Activated T-cell treated with anti-CD3 and anti-CD28 coated beads for 4 hours (primary cell): Measurements from ENCODE around the gene CHKA.

ENCODE experiments used
- DNase-seq: peaks from one replicate; pipeline ENCODE4 v3.0.0-alpha.2; 2020

The CHKA gene

GRCh38 chr11:68142441-68143309 lies 21.5 kb upstream of the CHKA start:
- DNase-seq, result no peak

DNA sequence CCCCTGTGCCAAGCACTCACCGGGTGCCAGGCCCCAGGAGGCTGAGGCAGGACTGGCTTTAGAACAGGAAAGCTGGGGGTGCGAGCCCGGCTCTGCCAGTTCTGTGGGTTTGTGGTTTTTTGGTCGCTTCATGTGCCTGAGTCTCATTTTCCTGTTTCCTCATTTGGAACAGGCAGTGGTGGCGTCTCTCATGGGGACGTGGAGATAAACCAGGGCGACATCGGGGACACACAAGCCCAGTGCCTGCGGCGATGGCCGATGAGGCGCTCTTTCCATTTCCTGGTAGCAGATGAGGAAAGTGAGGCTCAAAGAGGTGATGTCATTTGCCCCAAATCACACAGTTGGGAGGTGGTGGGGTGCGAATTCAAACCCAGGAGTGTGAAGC lies 20.8 kb upstream of the CHKA start:
- DNase-seq, result peak; percentile 33

DNA sequence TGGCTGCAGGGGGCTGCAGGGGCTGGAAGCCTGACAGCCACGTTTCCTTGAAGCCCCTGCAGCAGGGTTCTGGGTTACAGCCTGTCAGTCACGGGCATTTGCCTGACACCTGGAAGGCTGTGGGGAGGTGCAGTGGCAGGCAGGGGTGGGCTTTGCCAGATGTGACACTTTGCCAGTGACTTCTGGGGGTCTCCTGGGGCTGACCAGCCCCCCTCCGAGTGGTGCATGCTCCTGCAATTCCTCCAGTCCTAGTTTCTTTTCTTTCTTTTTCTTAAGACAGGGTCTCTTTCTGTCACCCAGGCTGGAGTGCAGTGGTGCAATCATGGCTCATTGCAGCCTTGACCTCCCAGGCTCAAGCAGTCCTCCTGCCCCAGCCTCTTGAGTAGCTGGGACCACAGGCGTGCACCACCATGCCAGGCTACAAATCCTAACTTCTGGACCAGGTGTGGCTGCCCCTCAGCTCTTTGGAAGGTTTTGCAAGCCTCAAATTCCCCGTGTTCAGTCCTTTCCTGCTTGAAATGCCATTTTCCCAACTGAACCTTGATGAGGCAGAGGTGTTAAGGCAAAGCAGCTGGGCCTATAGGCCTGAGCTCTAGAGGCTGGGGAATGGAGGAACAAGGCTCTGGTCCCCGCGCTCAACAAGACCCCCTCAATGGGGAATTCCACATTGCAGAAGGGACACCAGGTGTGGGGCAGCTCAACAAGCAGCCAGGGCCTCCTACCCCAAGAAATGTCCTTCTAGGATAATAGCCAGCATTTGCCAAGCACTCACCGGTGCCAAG lies 20.2 kb upstream of the CHKA start:
- DNase-seq, result no peak

GRCh38 chr11:68140496-68141245 lies 19.5 kb upstream of the CHKA start:
- DNase-seq, result no peak

- no peak for DNase-seq
Observed at GRCh38 chr11:68138237-68138636, 17.0 kb upstream of the CHKA start.

- no peak for DNase-seq
Observed at GRCh38 chr11:68137833-68138232, 16.6 kb upstream of the CHKA start.

- no peak for DNase-seq
Observed at GRCh38 chr11:68136866-68137265, 15.7 kb upstream of the CHKA start.

- no peak for DNase-seq
Observed at GRCh38 chr11:68135161-68135560, 14.0 kb upstream of the CHKA start.

- DNase-seq, result no peak
Observed at GRCh38 chr11:68133761-68134160, 12.6 kb upstream of the CHKA start.

- DNase-seq, result no peak
Observed at GRCh38 chr11:68130121-68130520, 8.9 kb upstream of the CHKA start.

GRCh38 chr11:68128682-68129327 lies 7.6 kb upstream of the CHKA start:
- no peak for DNase-seq

DNA sequence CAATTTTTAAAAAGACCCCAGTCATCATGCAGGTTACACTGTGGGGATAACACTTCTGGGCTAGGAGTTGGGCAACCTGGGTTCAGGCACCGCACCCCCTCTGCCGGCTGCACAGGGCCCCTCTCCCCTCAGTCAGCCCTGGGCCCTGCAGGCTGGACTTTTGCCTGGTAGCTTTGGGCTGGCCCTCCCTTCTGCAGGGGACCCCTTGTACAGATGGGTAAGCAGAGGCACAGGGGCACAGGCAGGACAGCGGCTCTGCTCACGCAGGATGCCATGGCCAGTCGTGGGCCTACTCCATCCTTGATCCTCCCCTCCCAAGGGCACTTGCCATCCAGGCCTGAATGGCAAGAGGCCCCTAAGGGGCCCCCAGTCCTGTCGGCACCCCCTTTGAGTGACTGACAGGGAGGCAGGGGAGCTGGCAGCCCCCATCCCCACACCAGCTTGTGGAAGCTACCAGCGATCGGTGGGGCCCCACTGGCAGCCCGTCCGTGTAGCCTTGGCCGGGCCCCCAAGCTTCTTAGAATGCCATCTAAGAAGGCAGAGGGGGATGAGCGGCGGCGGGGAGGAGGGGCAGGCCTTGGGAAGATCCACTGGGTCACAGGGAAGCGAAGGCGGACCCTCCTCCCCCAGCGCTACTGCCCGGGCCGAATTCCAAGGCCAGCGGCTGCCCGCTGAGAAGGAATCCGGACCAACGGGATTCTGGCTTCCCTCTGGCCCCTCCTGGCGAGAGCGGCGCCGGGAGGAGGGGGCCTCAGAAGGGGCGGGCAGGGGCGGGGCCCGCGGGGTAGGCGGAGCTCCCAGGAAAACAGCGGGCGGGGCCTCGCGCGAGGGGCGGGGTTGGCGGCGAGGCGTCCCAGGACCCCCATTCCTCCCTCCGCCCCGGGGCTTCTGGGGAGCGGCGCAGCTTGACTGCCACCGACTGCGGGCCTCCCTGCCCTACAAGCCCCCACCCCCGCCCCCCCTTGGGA lies 6.8 kb upstream of the CHKA start:
- DNase-seq, result no peak

- DNase-seq, result no peak
Observed at GRCh38 chr11:68125164-68125563, 4.0 kb upstream of the CHKA start.

DNA sequence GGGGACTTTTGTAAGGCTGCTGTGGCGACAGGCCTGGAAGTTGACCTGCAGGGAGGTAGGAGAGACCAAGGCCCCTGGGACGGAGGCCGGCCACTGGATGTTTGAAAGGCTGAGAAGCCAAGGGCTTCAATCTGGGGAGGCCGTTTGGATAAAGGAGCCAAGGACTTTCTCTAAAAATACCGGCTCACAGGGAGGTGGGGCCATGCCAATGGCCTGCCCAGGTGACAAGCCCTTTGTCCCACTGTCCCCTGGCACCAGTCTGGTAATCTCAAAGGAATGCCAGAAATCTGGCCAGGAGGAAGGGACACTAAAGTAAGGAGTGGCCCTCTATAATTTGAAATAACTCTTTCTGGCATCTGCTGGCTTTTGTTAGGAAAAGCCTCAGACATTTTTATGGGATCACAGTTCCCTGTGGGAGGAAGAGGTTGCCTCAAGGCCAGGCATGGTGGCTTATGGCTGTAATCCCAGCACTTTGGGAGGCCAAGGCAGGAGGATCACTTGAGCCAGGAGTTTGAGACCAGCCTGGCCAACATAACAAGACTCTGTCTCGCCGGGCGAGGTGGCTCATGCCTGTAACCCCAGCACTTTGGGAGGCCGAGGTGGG lies 1.9 kb upstream of the CHKA start:
- DNase-seq, result no peak

DNA sequence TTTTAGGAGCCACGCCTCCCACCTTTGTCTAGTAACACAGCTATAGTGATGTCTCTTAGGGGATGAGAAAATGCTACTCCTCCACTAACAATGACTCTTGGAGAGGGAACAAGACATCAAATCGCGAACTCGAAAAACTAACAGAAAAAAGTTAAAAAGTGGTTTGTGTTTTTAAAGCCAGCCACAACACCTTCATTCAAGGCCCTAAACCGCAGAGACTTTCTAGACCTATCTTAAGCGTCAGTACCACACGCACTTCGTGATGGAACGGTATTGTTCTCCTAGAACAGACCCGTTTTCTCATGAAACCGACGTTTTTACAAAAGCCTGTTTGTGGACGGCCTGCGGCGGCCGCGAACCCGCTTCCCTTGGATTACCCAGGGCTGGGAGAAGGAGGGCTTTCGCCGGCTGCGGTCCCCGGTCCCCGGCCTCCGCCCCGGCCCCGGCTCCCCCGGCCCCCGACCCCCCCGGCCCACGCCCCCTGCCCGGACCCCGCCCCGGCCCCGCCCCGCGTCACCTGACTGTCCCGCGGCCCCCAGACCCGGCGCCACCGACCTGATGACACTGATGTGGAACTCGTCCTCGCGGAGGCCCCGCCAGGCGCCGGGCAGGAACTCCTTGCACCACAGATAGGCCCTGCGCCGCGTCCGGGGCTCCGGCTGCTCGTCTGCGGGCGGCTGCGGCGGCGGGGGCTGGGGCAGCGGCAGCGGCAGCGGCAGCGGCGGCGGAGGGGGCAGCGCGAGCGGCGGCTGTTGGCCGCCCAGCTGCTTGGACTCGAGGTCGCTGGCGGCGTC lies 718 bp downstream of the CHKA start:
- DNase-seq, result peak; percentile 7

DNA sequence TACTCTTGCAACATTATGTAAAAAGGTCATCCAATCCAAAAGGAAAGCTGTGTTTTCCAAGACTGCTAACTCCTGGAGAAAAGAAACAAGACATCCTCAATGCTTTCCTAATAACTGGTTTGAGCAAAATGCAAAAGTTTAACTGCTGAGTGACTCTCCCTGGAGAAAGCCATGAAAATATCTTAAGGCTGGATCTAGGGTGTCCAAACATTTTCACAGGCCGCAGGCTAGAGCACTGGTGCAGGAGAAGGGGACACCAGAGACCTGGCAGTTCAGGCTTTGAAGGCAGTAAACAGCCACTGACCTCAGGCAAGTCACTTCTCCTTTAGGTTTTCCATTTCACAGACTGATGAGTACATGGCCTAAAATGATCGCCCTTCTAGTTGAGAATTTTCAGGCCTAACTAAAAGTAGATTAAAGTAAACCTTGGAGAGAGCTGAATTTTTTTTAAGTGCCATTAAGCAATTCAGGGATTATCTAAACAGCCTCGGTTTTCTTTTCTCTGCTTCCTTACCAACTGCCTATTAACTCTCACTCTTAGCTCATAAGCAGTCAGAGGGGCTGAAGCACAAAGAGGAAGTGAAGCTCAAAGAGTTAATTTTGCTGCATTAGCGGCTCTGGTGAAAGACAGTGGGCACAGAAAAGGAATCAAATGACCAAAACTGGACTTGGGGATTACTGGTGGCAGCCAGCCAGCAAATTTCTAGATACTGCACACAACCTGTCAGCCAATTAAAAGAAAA lies 2.3 kb downstream of the CHKA start:
- DNase-seq, result no peak

- no peak for DNase-seq
Observed at GRCh38 chr11:68117853-68118470, 3.2 kb downstream of the CHKA start.

GRCh38 chr11:68116974-68117373 lies 4.2 kb downstream of the CHKA start:
- no peak for DNase-seq

GRCh38 chr11:68116126-68116525 lies 5.1 kb downstream of the CHKA start:
- no peak for DNase-seq
